DOHH2 (cell line): Measurements from ENCODE around the gene MSH5.
A peak's percentile ranks its signal among the peaks of the same experiment; 100 is the strongest.

Experiments
- H3F3A ChIP-seq: fragments of 200-600 bp; sonication (generic), shearing (Covaris generic); 2 replicates; pipeline ENCODE4 v1.6.0; 2016; ENCODE audit warnings: antibody characterized with exemption, mild to moderate bottlenecking; ENCODE audit not compliant: control insufficient read depth, insufficient read depth
- H3K27ac ChIP-seq: fragments of 200-600 bp; sonication (generic); 2 replicates; pipeline ENCODE4 v1.5.1; 2014; ENCODE audit warnings: low read depth, mild to moderate bottlenecking, low read length, moderate library complexity
- H3K27me3 ChIP-seq: fragments of 200-600 bp; sonication (generic); 2 replicates; pipeline ENCODE4 v1.6.1; 2014; ENCODE audit warnings: mild to moderate bottlenecking, low read length, mixed read lengths; ENCODE audit not compliant: control insufficient read depth
- H3K36me3 ChIP-seq: fragments of 200-600 bp; sonication (generic); 2 replicates; pipeline ENCODE4 v1.6.1; 2014; ENCODE audit warnings: mild to moderate bottlenecking, low read length, moderate library complexity, mixed read lengths; ENCODE audit not compliant: control insufficient read depth
- H3K4me1 ChIP-seq: fragments of 200-600 bp; sonication (generic); 2 replicates; pipeline ENCODE4 v1.6.1; 2014; ENCODE audit warnings: mild to moderate bottlenecking, low read length, mixed read lengths; ENCODE audit not compliant: control insufficient read depth
- H3K4me2 ChIP-seq: fragments of 200-600 bp; sonication (generic); 2 replicates; pipeline ENCODE4 v1.6.0; 2014; ENCODE audit warnings: mild to moderate bottlenecking, low read length, moderate library complexity
- H3K4me3 ChIP-seq: fragments of 200-600 bp; sonication (generic); 2 replicates; pipeline ENCODE4 v1.5.1; 2014; ENCODE audit warnings: mild to moderate bottlenecking, low read length, mixed read lengths
- H3K79me2 ChIP-seq: fragments of 200-600 bp; sonication (generic); 2 replicates; pipeline ENCODE4 v1.6.1; 2014; ENCODE audit warnings: mild to moderate bottlenecking, low read length, mixed read lengths; ENCODE audit not compliant: control insufficient read depth
- H3K9me2 ChIP-seq: fragments of 200-600 bp; sonication (generic); replicated peaks from 2 replicates; pipeline ENCODE4 v1.6.1; 2014; ENCODE audit warnings: mild to moderate bottlenecking, low read length, mixed read lengths; ENCODE audit not compliant: control insufficient read depth
- H3K9me3 ChIP-seq: fragments of 200-600 bp; sonication (generic); 2 replicates; pipeline ENCODE4 v1.6.1; 2014; ENCODE audit warnings: antibody characterized with exemption, low read length, mixed read lengths; ENCODE audit not compliant: control insufficient read depth, insufficient read depth
- H4K20me1 ChIP-seq: fragments of 200-600 bp; sonication (generic); 2 replicates; pipeline ENCODE4 v1.6.0; 2014; ENCODE audit warnings: low read depth, mild to moderate bottlenecking, antibody characterized with exemption, low read length, moderate library complexity; ENCODE audit not compliant: control insufficient read depth, insufficient read depth
- CTCF ChIP-seq: fragments of 200-600 bp; sonication (generic); IDR thresholded peaks from one replicate; pipeline ENCODE4 v1.5.1; 2014; ENCODE audit warnings: antibody characterized with exemption, mild to moderate bottlenecking, low read depth, low read length; ENCODE audit not compliant: poor library complexity, severe bottlenecking
- EZH2phosphoT487 ChIP-seq: fragments of 200-600 bp; sonication (generic); IDR thresholded peaks from 2 replicates; pipeline ENCODE4 v1.6.1; 2017; ENCODE audit warnings: borderline replicate concordance, mild to moderate bottlenecking, antibody characterized with exemption, low read length, moderate library complexity, mixed read lengths

The MSH5 gene

DNA sequence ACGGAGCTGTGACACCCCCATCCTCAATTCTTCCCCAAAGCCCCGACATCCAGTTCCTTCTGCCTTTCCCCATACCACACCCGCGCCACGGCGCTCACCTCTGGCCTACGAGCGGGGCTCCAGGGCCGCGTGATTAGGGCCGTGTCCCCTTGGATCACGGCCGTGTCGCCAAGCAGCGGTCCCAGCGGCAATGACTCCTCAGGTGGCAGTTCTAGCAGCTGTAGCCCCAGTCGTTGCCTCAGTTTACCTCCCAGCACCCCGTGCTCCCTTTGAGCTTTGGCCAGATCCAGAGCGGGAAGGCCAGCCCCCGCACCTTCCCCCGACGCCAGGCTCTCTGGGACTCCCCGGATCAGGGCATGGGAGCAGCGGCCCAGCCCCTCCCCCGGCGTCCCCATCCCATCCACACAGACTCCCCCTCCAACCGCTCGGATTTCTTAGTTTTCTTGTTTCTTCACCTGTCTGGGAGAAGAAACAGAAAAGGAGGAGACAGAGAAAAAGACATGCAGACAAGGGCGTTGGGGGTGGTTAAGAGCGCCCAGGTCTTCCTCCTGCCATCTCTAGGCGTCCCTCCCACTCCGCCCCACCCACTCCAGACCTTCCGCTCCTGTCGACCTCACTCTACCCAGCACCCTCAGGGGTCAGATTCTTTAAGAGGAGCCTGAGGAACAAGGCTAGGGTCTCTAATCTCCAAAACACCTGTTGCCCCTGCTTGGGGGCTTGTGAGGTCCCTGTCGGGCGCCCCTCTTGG lies 10.9 kb upstream of the MSH5 start, which contains the start of gene DDAH2:
Gene DDAH2, minus strand, starts transcription at position 533 of the 748 bp plus-strand sequence. Its CDS starts 138 bp downstream, at position 395.
- Histone ChIP-seq H3F3A (peaks cover 29% of the 10 kb centered on the region), H3K4me2 (peak within 1 kb of the TSS; percentile 90), H3K9me3 (no peaks in the 10 kb centered on the region), H4K20me1 (peaks cover 6% of the 10 kb centered on the region; the same call in 1 of the 2 replicates), H3K4me3 (peak within 1 kb of the TSS; percentile 86), H3K9me2 (no peaks in the 10 kb centered on the region), H3K36me3 (peaks cover 59% of the 10 kb centered on the region), H3K27me3 (no peaks in the 10 kb centered on the region), H3K79me2 (peaks cover 9% of the 10 kb centered on the region), H3K27ac (peak within 1 kb of the TSS; percentile 62), H3K4me1 (peaks cover 45% of the 10 kb centered on the region)
- TF ChIP-seq CTCF, result peak; percentile 94
- TF ChIP-seq EZH2phosphoT487, result no peak

GRCh38 chr6:31729515-31729978 lies 10.3 kb upstream of the MSH5 start:
- peak overlapping the region; percentile 86 for H3K4me3 ChIP-seq
- H3K4me1 ChIP-seq, result peaks cover 51% of the 10 kb centered on the region
- H4K20me1 ChIP-seq, result peaks cover 12% of the 10 kb centered on the region; the same call in 1 of the 2 replicates
- TF ChIP-seq EZH2phosphoT487, result no peak
- TF ChIP-seq CTCF, result peak; percentile 12
- no peaks in the 10 kb centered on the region for H3K9me3 ChIP-seq
- no peaks in the 10 kb centered on the region for H3K9me2 ChIP-seq
- peak overlapping the region; percentile 35 for H3K27ac ChIP-seq
- peaks cover 15% of the 10 kb centered on the region for H3K79me2 ChIP-seq
- H3K36me3 ChIP-seq, result peaks cover 65% of the 10 kb centered on the region
- H3K4me2 ChIP-seq, result peak overlapping the region; percentile 90
- no peaks in the 10 kb centered on the region for H3K27me3 ChIP-seq
- H3F3A ChIP-seq, result peaks cover 32% of the 10 kb centered on the region

- Histone ChIP-seq H3K36me3 (peaks cover 70% of the 10 kb centered on the region), H3K27me3 (no peaks in the 10 kb centered on the region), H3K9me3 (no peaks in the 10 kb centered on the region), H3K79me2 (peaks cover 21% of the 10 kb centered on the region), H3K9me2 (no peaks in the 10 kb centered on the region), H3K27ac (peak overlapping the region; percentile 35), H4K20me1 (peaks cover 13% of the 10 kb centered on the region; the same call in 1 of the 2 replicates), H3F3A (peaks cover 33% of the 10 kb centered on the region), H3K4me2 (peak overlapping the region; percentile 90), H3K4me3 (peak overlapping the region; percentile 86), H3K4me1 (peaks cover 55% of the 10 kb centered on the region)
- TF ChIP-seq EZH2phosphoT487 (no peak), CTCF (peak; percentile 15)
Measured at GRCh38 chr6:31729979-31730630, 9.7 kb upstream of the MSH5 start.
